ENCODE measurements around the gene SMIM31.

SMIM31 gene

DNA sequence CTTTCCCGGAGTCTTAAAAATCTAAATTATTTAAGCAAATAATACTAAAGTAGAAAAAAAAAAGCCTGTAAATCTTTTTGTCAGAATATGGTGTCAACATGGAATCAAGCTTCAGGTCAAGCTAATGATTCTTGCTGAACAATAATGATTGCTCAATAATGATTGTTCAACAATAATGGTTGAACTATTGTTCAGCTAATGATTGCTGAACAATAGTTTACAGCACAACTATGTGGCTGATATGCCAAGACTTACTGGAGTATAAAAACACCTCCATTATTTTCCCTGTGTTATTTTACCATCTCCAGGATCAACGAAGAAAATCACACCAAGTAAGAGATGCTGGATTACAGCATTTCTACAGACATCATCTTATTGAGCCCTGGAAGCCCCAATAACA, 35.1 kb upstream of the SMIM31 start:
- no peaks in the 10 kb centered on the region for H3F3A ChIP-seq (ENCODE audit: control insufficient read depth, insufficient read depth)
- no peaks in the 10 kb centered on the region for H3K27me3 ChIP-seq (ENCODE audit: control insufficient read depth, low read length)
- H3K9me3 ChIP-seq (ENCODE audit: control insufficient read depth, insufficient read depth, low read length): no peaks in the 10 kb centered on the region
- H4K20me1 ChIP-seq (ENCODE audit: control insufficient read depth, insufficient read depth, low read depth, low read length): no peaks in the 10 kb centered on the region
- H3K4me3 ChIP-seq (ENCODE audit: low read length): no peak overlapping the region
- no peaks in the 10 kb centered on the region for H3K79me2 ChIP-seq (ENCODE audit: control insufficient read depth, low read length)
- H3K27ac ChIP-seq (ENCODE audit: low read depth, low read length): no peak overlapping the region
- no peak for TF ChIP-seq EZH2phosphoT487 (IDR thresholded peaks at IDR 0.05; ENCODE audit: borderline replicate concordance, low read length)
- TF ChIP-seq, protein P1, sequence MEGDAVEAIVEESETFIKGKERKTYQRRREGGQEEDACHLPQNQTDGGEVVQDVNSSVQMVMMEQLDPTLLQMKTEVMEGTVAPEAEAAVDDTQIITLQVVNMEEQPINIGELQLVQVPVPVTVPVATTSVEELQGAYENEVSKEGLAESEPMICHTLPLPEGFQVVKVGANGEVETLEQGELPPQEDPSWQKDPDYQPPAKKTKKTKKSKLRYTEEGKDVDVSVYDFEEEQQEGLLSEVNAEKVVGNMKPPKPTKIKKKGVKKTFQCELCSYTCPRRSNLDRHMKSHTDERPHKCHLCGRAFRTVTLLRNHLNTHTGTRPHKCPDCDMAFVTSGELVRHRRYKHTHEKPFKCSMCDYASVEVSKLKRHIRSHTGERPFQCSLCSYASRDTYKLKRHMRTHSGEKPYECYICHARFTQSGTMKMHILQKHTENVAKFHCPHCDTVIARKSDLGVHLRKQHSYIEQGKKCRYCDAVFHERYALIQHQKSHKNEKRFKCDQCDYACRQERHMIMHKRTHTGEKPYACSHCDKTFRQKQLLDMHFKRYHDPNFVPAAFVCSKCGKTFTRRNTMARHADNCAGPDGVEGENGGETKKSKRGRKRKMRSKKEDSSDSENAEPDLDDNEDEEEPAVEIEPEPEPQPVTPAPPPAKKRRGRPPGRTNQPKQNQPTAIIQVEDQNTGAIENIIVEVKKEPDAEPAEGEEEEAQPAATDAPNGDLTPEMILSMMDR (IDR thresholded peaks at IDR 0.05; ENCODE audit: low read depth, low read length, poor library complexity, severe bottlenecking): no peak
- no peaks in the 10 kb centered on the region for H3K4me1 ChIP-seq (ENCODE audit: control insufficient read depth, low read length)
- no peaks in the 10 kb centered on the region for H3K9me2 ChIP-seq (replicated peaks; ENCODE audit: control insufficient read depth, low read length)
- no peak overlapping the region for H3K4me2 ChIP-seq (ENCODE audit: low read length)
- H3K36me3 ChIP-seq (ENCODE audit: control insufficient read depth, low read length): no peaks in the 10 kb centered on the region

DNA sequence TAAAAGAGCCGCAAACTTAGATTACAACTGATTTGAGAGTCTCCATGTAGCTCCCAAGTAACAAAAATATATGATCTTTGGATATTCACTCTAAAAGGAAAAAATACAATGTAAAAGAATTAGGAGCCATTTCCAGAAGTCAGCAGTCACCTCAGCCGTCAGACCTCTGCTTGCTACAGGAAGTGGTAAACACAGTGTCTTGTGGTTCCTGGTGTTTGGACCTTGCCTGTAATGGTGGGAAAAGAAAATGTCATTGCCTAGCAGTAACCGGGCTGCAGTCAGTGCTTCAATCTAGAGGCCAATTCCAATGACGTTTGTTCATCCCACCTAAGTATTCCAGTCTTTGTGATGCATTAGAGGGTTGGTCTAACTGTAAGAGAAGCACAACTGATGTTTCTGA, 28.9 kb upstream of the SMIM31 start:
- H3K4me3 ChIP-seq (ENCODE audit: low read length): no peak overlapping the region
- no peaks in the 10 kb centered on the region for H3K4me1 ChIP-seq (ENCODE audit: control insufficient read depth, low read length)
- no peaks in the 10 kb centered on the region for H3K9me3 ChIP-seq (ENCODE audit: control insufficient read depth, insufficient read depth, low read length)
- no peaks in the 10 kb centered on the region for H3K9me2 ChIP-seq (replicated peaks; ENCODE audit: control insufficient read depth, low read length)
- no peaks in the 10 kb centered on the region for H3F3A ChIP-seq (ENCODE audit: control insufficient read depth, insufficient read depth)
- no peak overlapping the region for H3K4me2 ChIP-seq (ENCODE audit: low read length)
- H3K36me3 ChIP-seq (ENCODE audit: control insufficient read depth, low read length): no peaks in the 10 kb centered on the region
- H3K27me3 ChIP-seq (ENCODE audit: control insufficient read depth, low read length): peaks cover 4% of the 10 kb centered on the region; the same call in 1 of the 2 replicates
- no peaks in the 10 kb centered on the region for H4K20me1 ChIP-seq (ENCODE audit: control insufficient read depth, insufficient read depth, low read depth, low read length)
- H3K79me2 ChIP-seq (ENCODE audit: control insufficient read depth, low read length): no peaks in the 10 kb centered on the region
- TF ChIP-seq EZH2phosphoT487 (IDR thresholded peaks at IDR 0.05; ENCODE audit: borderline replicate concordance, low read length): no peak
- TF ChIP-seq, protein P1 (IDR thresholded peaks at IDR 0.05; ENCODE audit: low read depth, low read length, poor library complexity, severe bottlenecking): no peak
- no peak overlapping the region for H3K27ac ChIP-seq (ENCODE audit: low read depth, low read length)

DNA sequence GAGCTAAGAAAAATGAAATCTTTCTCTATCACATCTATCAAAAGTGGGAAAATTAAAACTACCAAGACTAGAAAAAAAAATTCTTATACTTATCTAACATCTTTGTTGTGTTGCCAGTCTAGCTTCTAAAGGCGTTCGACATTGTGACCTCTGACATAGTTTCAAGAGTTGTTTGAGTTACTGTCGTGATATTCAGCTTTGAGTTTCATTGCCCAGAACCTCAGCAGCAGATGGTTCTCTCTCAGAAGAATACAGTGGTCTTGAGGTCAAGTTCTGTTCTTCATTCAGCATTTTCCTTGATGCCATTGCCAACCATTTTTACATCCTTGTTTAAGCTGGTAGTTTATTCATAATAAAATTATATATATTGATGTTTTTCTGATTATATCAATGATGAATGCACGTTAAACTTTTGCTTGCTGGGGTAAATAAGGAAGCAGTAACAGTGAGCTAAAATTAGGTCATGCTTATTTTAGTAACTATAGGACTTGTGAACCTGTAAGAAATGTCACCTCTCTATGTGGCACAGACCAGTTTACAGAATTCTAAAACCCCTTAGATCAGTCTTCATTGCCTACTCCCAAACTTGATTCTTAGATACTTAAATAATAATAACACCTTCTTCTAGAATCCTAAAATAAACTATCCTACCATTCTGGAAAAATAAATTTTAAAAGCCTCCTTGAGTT, 23.1 kb upstream of the SMIM31 start:
- Histone ChIP-seq H4K20me1 (ENCODE audit: control insufficient read depth, insufficient read depth, low read depth, low read length) (no peaks in the 10 kb centered on the region), H3F3A (ENCODE audit: control insufficient read depth, insufficient read depth) (no peaks in the 10 kb centered on the region), H3K4me3 (ENCODE audit: low read length) (no peak overlapping the region), H3K79me2 (ENCODE audit: control insufficient read depth, low read length) (no peaks in the 10 kb centered on the region), H3K4me2 (ENCODE audit: low read length) (no peak overlapping the region), H3K4me1 (ENCODE audit: control insufficient read depth, low read length) (peaks cover 9% of the 10 kb centered on the region), H3K9me3 (ENCODE audit: control insufficient read depth, insufficient read depth, low read length) (no peaks in the 10 kb centered on the region; the same call in 1 of the 2 replicates), H3K9me2 (replicated peaks; ENCODE audit: control insufficient read depth, low read length) (no peaks in the 10 kb centered on the region), H3K27ac (ENCODE audit: low read depth, low read length) (no peak overlapping the region), H3K36me3 (ENCODE audit: control insufficient read depth, low read length) (no peaks in the 10 kb centered on the region), H3K27me3 (ENCODE audit: control insufficient read depth, low read length) (peaks cover 4% of the 10 kb centered on the region; the same call in 1 of the 2 replicates)
- TF ChIP-seq, protein P1 (IDR thresholded peaks at IDR 0.05; ENCODE audit: low read depth, low read length, poor library complexity, severe bottlenecking): no peak
- no peak for TF ChIP-seq EZH2phosphoT487 (IDR thresholded peaks at IDR 0.05; ENCODE audit: borderline replicate concordance, low read length)
